ENCODE measurements around the gene PPY.

PPY gene

GRCh38 chr17:43949781-43950180 is 7.5 kb upstream of the PPY start:
- Histone ChIP-seq H3K9me2 (replicated peaks; ENCODE audit: insufficient read depth, low read length) (no peaks in the 10 kb centered on the region), H2AFZ (ENCODE audit: low read length) (no peak overlapping the region), H3K4me2 (ENCODE audit: low read depth, low read length) (no peak overlapping the region), H3K4me1 (ENCODE audit: low read length) (no peaks in the 10 kb centered on the region), H3K4me3 (ENCODE audit: low read length) (no peak overlapping the region), H3K27ac (ENCODE audit: low read length) (no peak overlapping the region), H3K9ac (ENCODE audit: low read length) (no peak overlapping the region), H3K9me3 (replicated peaks; ENCODE audit: insufficient read depth, low read length) (no peaks in the 10 kb centered on the region), H3F3A (ENCODE audit: insufficient read depth, low read length) (no peaks in the 10 kb centered on the region), H3K79me2 (ENCODE audit: low read length) (no peaks in the 10 kb centered on the region), H3K36me3 (replicated peaks; ENCODE audit: insufficient read depth, low read length) (no peaks in the 10 kb centered on the region), H4K20me1 (ENCODE audit: insufficient read depth, low read length) (no peaks in the 10 kb centered on the region), H3K27me3 (replicated peaks; ENCODE audit: insufficient read depth, low read length) (peaks cover 17% of the 10 kb centered on the region)
- no peak for TF ChIP-seq EZH2phosphoT487 (IDR thresholded peaks at IDR 0.05; ENCODE audit: low read length)
- no peak for DNase-seq

GRCh38 chr17:43946781-43947180 is 4.5 kb upstream of the PPY start:
- TF ChIP-seq EZH2phosphoT487 (IDR thresholded peaks at IDR 0.05; ENCODE audit: low read length) (no peak), CTCF (IDR thresholded peaks at IDR 0.05; ENCODE audit: low read length) (no peak), EZH2 (optimal IDR thresholded peaks at IDR 0.05; ENCODE audit: low read depth, low read length) (no peak)
- H3K27ac ChIP-seq (ENCODE audit: low read length), result no peak overlapping the region
- no peaks in the 10 kb centered on the region for H3K9me2 ChIP-seq (replicated peaks; ENCODE audit: insufficient read depth, low read length)
- H3K9ac ChIP-seq (ENCODE audit: low read length), result no peak overlapping the region
- peaks cover 5% of the 10 kb centered on the region for H3K27me3 ChIP-seq (replicated peaks; ENCODE audit: insufficient read depth, low read length)
- no peak overlapping the region for H3K4me2 ChIP-seq (ENCODE audit: low read depth, low read length)
- DNase-seq, result no peak
- H3K4me3 ChIP-seq (ENCODE audit: low read length), result no peak overlapping the region
- H3K36me3 ChIP-seq (replicated peaks; ENCODE audit: insufficient read depth, low read length), result no peaks in the 10 kb centered on the region
- no peaks in the 10 kb centered on the region for H4K20me1 ChIP-seq (ENCODE audit: insufficient read depth, low read length)
- H2AFZ ChIP-seq (ENCODE audit: low read length), result no peak overlapping the region
- no peaks in the 10 kb centered on the region for H3K79me2 ChIP-seq (ENCODE audit: low read length)
- no peaks in the 10 kb centered on the region for H3F3A ChIP-seq (ENCODE audit: insufficient read depth, low read length)
- no peaks in the 10 kb centered on the region for H3K9me3 ChIP-seq (replicated peaks; ENCODE audit: insufficient read depth, low read length)
- H3K4me1 ChIP-seq (ENCODE audit: low read length), result no peaks in the 10 kb centered on the region

GRCh38 chr17:43945074-43945829 is 3.0 kb upstream of the PPY start:
- no peak overlapping the region for H3K9ac ChIP-seq (ENCODE audit: low read length)
- no peak for DNase-seq
- no peak overlapping the region for H3K27ac ChIP-seq (ENCODE audit: low read length)
- H3K36me3 ChIP-seq (replicated peaks; ENCODE audit: insufficient read depth, low read length), result no peaks in the 10 kb centered on the region
- H4K20me1 ChIP-seq (ENCODE audit: insufficient read depth, low read length), result no peaks in the 10 kb centered on the region
- no peaks in the 10 kb centered on the region for H3F3A ChIP-seq (ENCODE audit: insufficient read depth, low read length)
- no peaks in the 10 kb centered on the region for H3K27me3 ChIP-seq (replicated peaks; ENCODE audit: insufficient read depth, low read length)
- H2AFZ ChIP-seq (ENCODE audit: low read length), result no peak overlapping the region
- TF ChIP-seq CTCF (IDR thresholded peaks at IDR 0.05; ENCODE audit: low read length) (no peak), EZH2 (optimal IDR thresholded peaks at IDR 0.05; ENCODE audit: low read depth, low read length) (no peak), EZH2phosphoT487 (IDR thresholded peaks at IDR 0.05; ENCODE audit: low read length) (no peak)
- H3K4me3 ChIP-seq (ENCODE audit: low read length), result no peak overlapping the region
- no peaks in the 10 kb centered on the region for H3K9me2 ChIP-seq (replicated peaks; ENCODE audit: insufficient read depth, low read length)
- no peaks in the 10 kb centered on the region for H3K4me1 ChIP-seq (ENCODE audit: low read length)
- no peak overlapping the region for H3K4me2 ChIP-seq (ENCODE audit: low read depth, low read length)
- no peaks in the 10 kb centered on the region for H3K9me3 ChIP-seq (replicated peaks; ENCODE audit: insufficient read depth, low read length)
- H3K79me2 ChIP-seq (ENCODE audit: low read length), result no peaks in the 10 kb centered on the region

- Histone ChIP-seq H3K9me2 (replicated peaks; ENCODE audit: insufficient read depth, low read length) (no peaks in the 10 kb centered on the region), H3K27me3 (replicated peaks; ENCODE audit: insufficient read depth, low read length) (peaks cover 11% of the 10 kb centered on the region), H3K79me2 (ENCODE audit: low read length) (no peaks in the 10 kb centered on the region), H3K9ac (ENCODE audit: low read length) (no peak overlapping the region), H3F3A (ENCODE audit: insufficient read depth, low read length) (no peaks in the 10 kb centered on the region), H2AFZ (ENCODE audit: low read length) (no peak overlapping the region), H3K27ac (ENCODE audit: low read length) (no peak overlapping the region), H3K4me2 (ENCODE audit: low read depth, low read length) (no peak overlapping the region), H3K4me1 (ENCODE audit: low read length) (no peaks in the 10 kb centered on the region), H4K20me1 (ENCODE audit: insufficient read depth, low read length) (no peaks in the 10 kb centered on the region), H3K9me3 (replicated peaks; ENCODE audit: insufficient read depth, low read length) (no peaks in the 10 kb centered on the region), H3K4me3 (ENCODE audit: low read length) (no peak overlapping the region), H3K36me3 (replicated peaks; ENCODE audit: insufficient read depth, low read length) (no peaks in the 10 kb centered on the region)
- TF ChIP-seq EZH2 (optimal IDR thresholded peaks at IDR 0.05; ENCODE audit: low read depth, low read length) (no peak), EZH2phosphoT487 (IDR thresholded peaks at IDR 0.05; ENCODE audit: low read length) (no peak), CTCF (IDR thresholded peaks at IDR 0.05; ENCODE audit: low read length) (peak; percentile 51)
- DNase-seq, result peak; percentile 24
These were observed 1.6 kb downstream of the PPY start for GRCh38 chr17:43940630-43941029.

Data from MM.1S (cell line).